Liver (tissue), 3 donors: Measurements from ENCODE around the gene PC.

Experiments used
- ATF3 ChIP-seq: IDR thresholded peaks from 2 replicates; pipeline ENCODE4 v1.6.1; 2016; ENCODE audit warnings: antibody characterized with exemption
- CTCF ChIP-seq: fragments of 150-350 bp; IDR thresholded peaks from 2 replicates; pipeline ENCODE4 v1.5.1; 2017; ENCODE audit warnings: improper control_type of control experiment, low read depth, low read length; ENCODE audit not compliant: missing input control
- GABPA ChIP-seq, 2 donors: IDR thresholded peaks in 1 of 2; conservative IDR thresholded peaks in 1 of 2; 2 replicates each; pipeline ENCODE4 v1.6.1; 2016; ENCODE audit warnings: antibody characterized with exemption in 2 of 2, mild to moderate bottlenecking in 1 of 2, moderate library complexity in 1 of 2
- HNF4A ChIP-seq, 2 donors: conservative IDR thresholded peaks; 2 replicates each; pipeline ENCODE4 v1.6.1; 2016; ENCODE audit warnings: antibody characterized with exemption in 2 of 2, mild to moderate bottlenecking in 2 of 2
- JUND ChIP-seq, 2 donors: IDR thresholded peaks; 2 replicates each; pipeline ENCODE4 v1.6.1; 2016; ENCODE audit warnings: antibody characterized with exemption in 2 of 2
- MAX ChIP-seq: IDR thresholded peaks from 2 replicates; pipeline ENCODE4 v1.6.1; 2016; ENCODE audit warnings: antibody characterized with exemption
- RAD21 ChIP-seq, 2 donors: IDR thresholded peaks; 2 replicates each; pipeline ENCODE4 v1.6.1; 2016; ENCODE audit warnings: antibody characterized with exemption in 2 of 2, mild to moderate bottlenecking in 2 of 2
- REST ChIP-seq: IDR thresholded peaks from 2 replicates; pipeline ENCODE4 v1.6.1; 2016; ENCODE audit warnings: antibody characterized with exemption, mild to moderate bottlenecking
- SP1 ChIP-seq: IDR thresholded peaks from 2 replicates; pipeline ENCODE4 v1.6.1; 2018; ENCODE audit warnings: antibody characterized with exemption, mild to moderate bottlenecking
- TAF1 ChIP-seq: conservative IDR thresholded peaks from 2 replicates; pipeline ENCODE4 v1.6.1; 2016; ENCODE audit warnings: antibody characterized with exemption, mild to moderate bottlenecking
- YY1 ChIP-seq: IDR thresholded peaks from 2 replicates; pipeline ENCODE4 v1.6.1; 2016; ENCODE audit warnings: antibody characterized with exemption, mild to moderate bottlenecking
- ZBTB33 ChIP-seq: IDR thresholded peaks from 2 replicates; pipeline ENCODE4 v1.6.1; 2016; ENCODE audit warnings: antibody characterized with exemption
- donor health status: healthy.
- donor health status: healthy.

GRCh38 chr11:66854231-66854661 lies 103.9 kb downstream of the PC start:
- TF ChIP-seq CTCF (no peak), MAX (no peak), REST (no peak), SP1 (no peak), TAF1 (no peak), RAD21 (IDR thresholded peaks at IDR 0.05) (no peak), JUND (IDR thresholded peaks at IDR 0.05) (no peak), ZBTB33 (no peak), ATF3 (no peak), GABPA (IDR thresholded peaks at IDR 0.05 in 1 of 2, conservative IDR thresholded peaks at IDR 0.05 in 1 of 2) (no peak), HNF4A (conservative IDR thresholded peaks at IDR 0.05) (no peak), YY1 (no peak)
